Glomerular endothelial cell (primary cell): Measurements from ENCODE around the gene XIRP1. TPM values are rescaled to one million over a fixed set of nuclear protein-coding genes. Genes with fewer than 3 reads are reported as not detected.

Experiments
- total RNA-seq: library from RNA; depleted of rRNA; stranded (reverse); fragments of >200 nt; gene quantifications from 2 replicates; pipeline ENCODE4 v1.2.3, GENCODE V29; 2015

XIRP1 gene
- total RNA-seq, 1 donor from 2014 or later = not detected

Other genes with a start within 250 kb of the XIRP1 start
- 0.15 and 0.23 TPM in 2 replicates for gene SCN11A, start 140.7 kb downstream of the XIRP1 start, total RNA-seq
- 20.6 and 25.0 TPM in 2 replicates for gene WDR48, start 140.6 kb downstream of the XIRP1 start, total RNA-seq
- gene GORASP1, start 85.0 kb downstream of the XIRP1 start, total RNA-seq = 67.0 and 77.2 TPM in 2 replicates
- gene TTC21A, start 84.9 kb downstream of the XIRP1 start, total RNA-seq = 1.6 and 6.5 TPM in 2 replicates
- gene CSRNP1, start 39.0 kb downstream of the XIRP1 start, total RNA-seq = 28.0 and 34.8 TPM in 2 replicates
- gene CX3CR1, start 87.4 kb upstream of the XIRP1 start, total RNA-seq = not detected in 2 replicates
- gene CCR8, start 137.1 kb upstream of the XIRP1 start, total RNA-seq = not detected in 2 replicates
- 17.8 and 27.8 TPM in 2 replicates for gene SLC25A38, start 190.8 kb upstream of the XIRP1 start, total RNA-seq
- 742 and 1,345 TPM in 2 replicates for gene RPSA, start 214.1 kb upstream of the XIRP1 start, total RNA-seq